HEK293 (cell line): ENCODE data around the gene MAP7D1.

ENCODE experiments used
- CTCF ChIP-seq: fragments of 450-650 bp; formaldehyde crosslinking; IDR thresholded peaks from 2 replicates; pipeline ENCODE4 v1.5.1; 2016; ENCODE audit warnings: missing biosample characterization, missing genetic modification characterization
- GLIS2 ChIP-seq: fragments of 450-650 bp; formaldehyde crosslinking; IDR thresholded peaks from 2 replicates; pipeline ENCODE4 v1.5.1; 2016; ENCODE audit warnings: missing biosample characterization, missing genetic modification characterization
- INSM2 ChIP-seq: fragments of 450-650 bp; formaldehyde crosslinking; IDR thresholded peaks from 2 replicates; pipeline ENCODE4 v1.5.1; 2016; ENCODE audit warnings: missing biosample characterization, missing genetic modification characterization
- KLF9 ChIP-seq: fragments of 450-650 bp; formaldehyde crosslinking; IDR thresholded peaks from 2 replicates; pipeline ENCODE4 v1.5.1; 2016; ENCODE audit warnings: missing biosample characterization, missing genetic modification characterization, low read depth
- PATZ1 ChIP-seq: fragments of 450-650 bp; formaldehyde crosslinking; IDR thresholded peaks from 2 replicates; pipeline ENCODE4 v1.5.1; 2016; ENCODE audit warnings: missing biosample characterization, missing genetic modification characterization
- SP3 ChIP-seq: fragments of 450-650 bp; formaldehyde crosslinking; IDR thresholded peaks from 2 replicates; pipeline ENCODE4 v1.5.1; 2016; ENCODE audit warnings: missing biosample characterization, missing genetic modification characterization
- ZBTB10 ChIP-seq: fragments of 450-650 bp; formaldehyde crosslinking; IDR thresholded peaks from 2 replicates; pipeline ENCODE4 v1.5.1; 2016; ENCODE audit warnings: missing biosample characterization, missing genetic modification characterization
- ZBTB49 ChIP-seq: fragments of 450-650 bp; formaldehyde crosslinking; IDR thresholded peaks from 2 replicates; pipeline ENCODE4 v1.5.1; 2016; ENCODE audit warnings: missing biosample characterization, missing genetic modification characterization, low read depth
- ZBTB7A ChIP-seq: fragments of 450-650 bp; formaldehyde crosslinking; IDR thresholded peaks from 2 replicates; pipeline ENCODE4 v1.5.1; 2016; ENCODE audit warnings: low read depth, missing biosample characterization, missing genetic modification characterization
- ZNF16 ChIP-seq: fragments of 450-650 bp; formaldehyde crosslinking; IDR thresholded peaks from 2 replicates; pipeline ENCODE4 v1.5.1; 2016; ENCODE audit warnings: low read depth, missing biosample characterization, missing genetic modification characterization
- ZNF174 ChIP-seq: fragments of 450-650 bp; formaldehyde crosslinking; IDR thresholded peaks from 2 replicates; pipeline ENCODE4 v1.5.0; 2017; ENCODE audit warnings: missing biosample characterization, mild to moderate bottlenecking, missing genetic modification characterization
- ZNF2 ChIP-seq: fragments of 450-650 bp; formaldehyde crosslinking; IDR thresholded peaks from 2 replicates; pipeline ENCODE4 v1.5.1; 2016; ENCODE audit warnings: missing biosample characterization, missing genetic modification characterization
- ZNF214 ChIP-seq: fragments of 450-650 bp; formaldehyde crosslinking; IDR thresholded peaks from 2 replicates; pipeline ENCODE4 v1.5.1; 2017; ENCODE audit warnings: missing biosample characterization, mild to moderate bottlenecking, missing genetic modification characterization, borderline replicate concordance
- ZNF221 ChIP-seq: fragments of 450-650 bp; formaldehyde crosslinking; IDR thresholded peaks from 2 replicates; pipeline ENCODE4 v1.5.1; 2017; ENCODE audit warnings: missing biosample characterization, missing genetic modification characterization, borderline replicate concordance
- ZNF280C ChIP-seq: fragments of 450-650 bp; formaldehyde crosslinking; IDR thresholded peaks from 2 replicates; pipeline ENCODE4 v1.5.1; 2016; ENCODE audit warnings: missing biosample characterization, missing genetic modification characterization
- ZNF433 ChIP-seq: fragments of 450-650 bp; formaldehyde crosslinking; IDR thresholded peaks from 2 replicates; pipeline ENCODE4 v1.5.1; 2016; ENCODE audit warnings: missing biosample characterization, missing genetic modification characterization, low read depth
- ZNF561 ChIP-seq: fragments of 450-650 bp; IDR thresholded peaks from 2 replicates; pipeline ENCODE4 v1.5.1; 2018; ENCODE audit warnings: missing biosample characterization, missing genetic modification characterization, borderline replicate concordance
- ZNF645 ChIP-seq: fragments of 450-650 bp; formaldehyde crosslinking; IDR thresholded peaks from 2 replicates; pipeline ENCODE4; 2016; ENCODE audit warnings: missing biosample characterization, missing genetic modification characterization
- ZNF654 ChIP-seq: fragments of 450-650 bp; formaldehyde crosslinking; IDR thresholded peaks from 2 replicates; pipeline ENCODE4 v1.5.1; 2016; ENCODE audit warnings: low read depth, missing biosample characterization, missing genetic modification characterization

The MAP7D1 gene

GRCh38 chr1:36151845-36152203 lies 4.1 kb upstream of the MAP7D1 start (continued):
- TF ChIP-seq ZBTB7A (no peak), PATZ1 (tag by site-specific recombination) (0 out of 2 replicates have a peak, but pooled peaks have one; percentile 25), CTCF (no peak), ZNF16 (tag by site-specific recombination) (no peak), ZNF2 (tag by site-specific recombination) (no peak), ZNF561 (tag by site-specific recombination) (no peak), ZNF174 (no peak), ZBTB10 (tag by site-specific recombination) (no peak), GLIS2 (tag by site-specific recombination) (no peak), ZNF654 (tag by site-specific recombination) (no peak), ZNF433 (no peak), ZNF214 (tag by site-specific recombination) (no peak), KLF9 (tag by site-specific recombination) (0 out of 2 replicates have a peak, but pooled peaks have one; percentile 35), INSM2 (tag by site-specific recombination) (no peak), ZNF280C (tag by site-specific recombination) (no peak), ZNF221 (no peak), SP3 (tag by site-specific recombination) (peak; percentile 45; the same call in 1 of the 2 replicates), ZBTB49 (no peak), ZNF645 (no peak)
